NCI-H2029 (cell line): ENCODE measurements around the gene ABCC5.
"Not testable (repeated sequence)": the region's sequence is repeated elsewhere in the genome, so short reads cannot be mapped to it uniquely, and the experiment has no call there.

Experiments
- DNase-seq: peaks from one replicate; lab custom pipeline; 2025; lab: John Stamatoyannopoulos, UW

ABCC5 gene

GRCh38 chr3:184017672-184018423 lies at the start of gene ABCC5:
Gene ABCC5 (minus strand): TSS chr3:184017884. CDS start chr3:184014392, 3,492 bp downstream.
- peak; percentile 92 for DNase-seq

- no peak for DNase-seq
These were observed 48.5 kb upstream of the ABCC5 start for GRCh38 chr3:184066211-184066610.

- DNase-seq: no peak
These were observed 45.0 kb upstream of the ABCC5 start for GRCh38 chr3:184062637-184063036.

- no peak for DNase-seq
These were observed 41.7 kb upstream of the ABCC5 start for GRCh38 chr3:184059424-184059823.

- no peak for DNase-seq
These were observed 40.3 kb upstream of the ABCC5 start for GRCh38 chr3:184058029-184058428.

- no peak for DNase-seq
These were observed 35.1 kb upstream of the ABCC5 start, which contains the start of gene HTR3C for GRCh38 chr3:184052767-184053166. Gene HTR3C (plus strand): TSS chr3:184053047. CDS start chr3:184053081, 34 bp downstream.

GRCh38 chr3:184050217-184050847 lies 32.6 kb upstream of the ABCC5 start:
- peak; percentile 88 for DNase-seq

GRCh38 chr3:184045995-184046394 lies 28.3 kb upstream of the ABCC5 start:
- no peak for DNase-seq

GRCh38 chr3:184042617-184043016 lies 24.9 kb upstream of the ABCC5 start:
- no peak for DNase-seq

- peak; percentile 42 for DNase-seq
These were observed 22.3 kb upstream of the ABCC5 start for GRCh38 chr3:184040010-184040409.

- peak; percentile 11 for DNase-seq
These were observed 21.7 kb upstream of the ABCC5 start for GRCh38 chr3:184039414-184039813.

- not testable (repeated sequence) for DNase-seq
These were observed 20.6 kb upstream of the ABCC5 start for GRCh38 chr3:184038307-184038706.

- no peak for DNase-seq
These were observed 20.1 kb upstream of the ABCC5 start for GRCh38 chr3:184037816-184038215.

GRCh38 chr3:184031187-184031792 lies 13.6 kb upstream of the ABCC5 start, which contains the start of gene HTR3D:
Gene HTR3D (plus strand): TSS chr3:184031742. CDS start chr3:184031742, 0 bp downstream.
- no peak for DNase-seq

- no peak for DNase-seq
These were observed 12.9 kb upstream of the ABCC5 start for GRCh38 chr3:184030536-184030935.

- no peak for DNase-seq
These were observed 11.8 kb upstream of the ABCC5 start for GRCh38 chr3:184029443-184029842.

GRCh38 chr3:184028275-184028890 lies 10.7 kb upstream of the ABCC5 start:
- DNase-seq: not testable (repeated sequence)

- DNase-seq: not testable (repeated sequence)
These were observed 7.6 kb upstream of the ABCC5 start for GRCh38 chr3:184025256-184025655.

GRCh38 chr3:184022323-184022722 lies 4.6 kb upstream of the ABCC5 start:
- no peak for DNase-seq

- no peak for DNase-seq
These were observed 815 bp upstream of the ABCC5 start for GRCh38 chr3:184018424-184018973.

- peak; percentile 27 for DNase-seq
These were observed 643 bp downstream of the ABCC5 start for GRCh38 chr3:184016811-184017671.
